GM20431 (cell line): Measurements from ENCODE around the gene TMEM164.

Experiments used
- in situ Hi-C: fragments of 300-500 bp; cut with MseI, MboI; formaldehyde crosslinking; loops from one replicate; pipeline ENCODE4 v1.15.0; 2020; ENCODE audit warnings: low sequenced_read_pairs; ENCODE audit not compliant: unreplicated experiment

TMEM164 gene

GRCh38 chrX:110155759-110156158 is 152.8 kb downstream of the TMEM164 start:
- in situ Hi-C loops = loop anchor here (10.0 kb wide), 1 partner anchor 249 kb away; no protein-coding TSS in a partner anchor

- in situ Hi-C loops = loop anchor here (10.0 kb wide), 1 partner anchor 249 kb away; no protein-coding TSS in a partner anchor
Measured at GRCh38 chrX:110156167-110156754, 153.3 kb downstream of the TMEM164 start.

- in situ Hi-C loops = loop anchor here (10.0 kb wide), 1 partner anchor 247 kb away; no protein-coding TSS in a partner anchor
Measured at GRCh38 chrX:110157444-110157843, 154.5 kb downstream of the TMEM164 start.

DNA sequence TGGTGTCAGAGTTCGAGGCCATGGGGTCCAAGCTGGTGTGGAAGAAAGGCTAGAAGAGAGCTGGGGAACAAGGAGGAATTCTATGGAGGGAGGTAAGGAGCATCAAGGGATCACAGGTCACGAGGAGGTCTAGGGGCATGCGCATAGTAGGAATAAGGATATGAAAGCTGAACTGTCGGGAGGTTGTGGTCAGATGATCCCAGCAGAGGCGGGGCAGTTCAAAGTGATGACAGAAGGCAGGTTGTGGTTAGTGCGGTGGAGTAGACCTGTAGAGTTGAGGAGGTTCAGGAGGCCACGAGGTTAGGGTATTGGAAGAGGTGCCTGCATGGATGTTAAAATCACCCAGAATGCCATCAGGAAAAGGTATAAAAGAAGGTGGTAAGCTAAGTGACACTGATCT is 156.3 kb downstream of the TMEM164 start:
- in situ Hi-C loops = loop anchor here (10.0 kb wide), 1 partner anchor 246 kb away; no protein-coding TSS in a partner anchor

DNA sequence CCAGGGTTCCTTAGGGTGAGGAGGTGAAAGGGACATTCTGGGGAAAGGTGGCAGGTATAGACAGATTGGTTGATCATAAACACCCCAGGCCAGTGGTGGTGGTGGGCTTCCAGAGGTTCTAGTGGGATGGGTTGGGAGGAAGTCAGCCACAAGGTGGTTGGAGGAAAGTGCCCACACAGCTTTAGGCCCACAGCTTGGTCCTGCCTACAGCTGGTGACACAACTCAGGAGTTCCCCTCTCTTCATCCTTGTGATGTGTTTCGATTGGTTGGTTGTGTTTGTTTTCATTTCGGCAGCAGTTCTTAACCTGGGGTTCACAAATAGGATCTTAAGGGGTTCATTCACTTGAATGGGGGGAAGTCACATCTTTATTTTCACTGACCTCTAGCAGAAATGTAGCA is 157.0 kb downstream of the TMEM164 start:
- in situ Hi-C loops = loop anchor here (10.0 kb wide), 1 partner anchor 245 kb away; no protein-coding TSS in a partner anchor

DNA sequence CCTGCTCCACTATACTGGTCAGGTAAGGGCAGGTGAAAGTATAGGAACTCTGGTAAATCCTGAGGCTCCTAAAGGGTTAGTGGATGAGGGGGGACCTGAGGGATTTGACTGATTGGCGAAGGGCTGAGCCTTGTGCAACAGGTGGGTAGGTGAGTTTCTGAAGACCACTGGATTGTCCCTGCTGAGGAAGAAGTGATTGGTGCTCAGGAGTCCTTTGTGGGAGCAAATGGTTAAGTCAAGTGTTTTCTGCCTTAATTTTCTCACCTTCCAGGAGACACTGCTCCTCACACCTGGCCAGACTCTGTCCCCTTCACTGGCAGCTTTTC is 158.4 kb downstream of the TMEM164 start:
- in situ Hi-C loops = no loop called here

GRCh38 chrX:110162131-110162530 is 159.2 kb downstream of the TMEM164 start:
- in situ Hi-C loops = no loop called here

DNA sequence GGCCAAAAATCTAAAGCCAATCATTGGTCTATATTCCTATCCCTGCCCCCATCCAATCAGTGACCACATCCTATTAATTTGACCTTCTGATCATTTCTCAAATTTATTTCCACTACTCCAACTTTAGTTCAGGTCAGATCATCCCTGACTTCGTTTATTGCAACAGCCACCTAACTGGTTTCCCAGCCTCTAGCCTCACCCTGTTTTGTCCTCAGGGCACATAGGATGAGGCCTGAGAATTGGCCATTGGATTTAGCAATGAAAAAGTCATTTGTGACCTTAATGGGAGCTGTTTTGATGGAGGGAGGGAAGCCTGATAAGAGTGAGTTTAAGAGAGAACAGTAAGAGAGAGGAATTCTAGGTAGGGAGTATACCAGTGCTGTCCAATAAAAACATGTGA is 160.0 kb downstream of the TMEM164 start:
- in situ Hi-C loops = no loop called here

GRCh38 chrX:110163488-110163887 is 160.6 kb downstream of the TMEM164 start:
- in situ Hi-C loops = no loop called here

DNA sequence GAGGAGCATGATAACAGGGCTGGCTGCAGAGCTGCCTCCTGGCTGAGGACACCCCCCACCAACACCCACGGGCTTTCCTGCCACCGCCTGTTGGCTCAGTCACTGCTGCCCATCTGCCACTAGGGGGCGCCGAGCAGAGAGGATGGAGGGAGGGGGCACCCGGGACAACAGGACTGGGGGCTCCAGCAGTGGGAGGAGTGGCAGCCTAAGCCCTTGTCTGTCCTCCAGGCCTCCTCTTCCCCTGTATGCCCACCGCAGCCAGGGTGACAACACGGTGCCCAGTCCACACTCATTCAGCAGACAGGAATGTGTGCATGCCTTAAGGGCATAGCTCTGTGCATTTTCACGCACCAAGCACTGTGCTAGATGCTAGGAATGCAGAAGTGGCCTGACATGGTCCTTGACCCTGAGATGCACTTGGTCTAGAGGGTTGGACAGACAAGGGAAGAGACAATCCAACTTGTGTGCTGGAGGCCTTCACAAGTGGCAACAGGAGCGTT is 165.1 kb downstream of the TMEM164 start:
- in situ Hi-C loops = no loop called here

DNA sequence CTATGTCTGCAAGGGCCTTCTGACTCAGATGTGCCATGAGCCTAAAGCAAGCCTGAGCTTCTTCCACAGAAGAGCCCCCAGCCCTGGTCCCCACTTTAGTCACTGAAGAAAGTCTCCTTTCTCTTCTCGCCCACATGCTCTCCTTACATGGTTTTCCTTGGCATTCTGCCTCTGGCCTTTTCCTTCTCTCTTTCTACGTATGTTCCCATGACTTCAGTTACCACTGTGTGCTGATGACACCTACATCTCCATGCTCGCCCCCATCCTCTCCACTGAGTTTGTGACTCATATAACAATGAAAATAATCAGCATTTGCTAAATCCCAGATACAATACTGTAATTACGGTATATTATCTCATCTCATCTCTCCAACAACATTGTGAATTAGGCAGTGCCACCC is 165.7 kb downstream of the TMEM164 start:
- in situ Hi-C loops = no loop called here

- in situ Hi-C loops = no loop called here
Measured at GRCh38 chrX:110170029-110170428, 167.1 kb downstream of the TMEM164 start.

- in situ Hi-C loops = no loop called here
Measured at GRCh38 chrX:110171442-110171841, 168.5 kb downstream of the TMEM164 start.

GRCh38 chrX:110172215-110172614 is 169.3 kb downstream of the TMEM164 start:
- in situ Hi-C loops = no loop called here

DNA sequence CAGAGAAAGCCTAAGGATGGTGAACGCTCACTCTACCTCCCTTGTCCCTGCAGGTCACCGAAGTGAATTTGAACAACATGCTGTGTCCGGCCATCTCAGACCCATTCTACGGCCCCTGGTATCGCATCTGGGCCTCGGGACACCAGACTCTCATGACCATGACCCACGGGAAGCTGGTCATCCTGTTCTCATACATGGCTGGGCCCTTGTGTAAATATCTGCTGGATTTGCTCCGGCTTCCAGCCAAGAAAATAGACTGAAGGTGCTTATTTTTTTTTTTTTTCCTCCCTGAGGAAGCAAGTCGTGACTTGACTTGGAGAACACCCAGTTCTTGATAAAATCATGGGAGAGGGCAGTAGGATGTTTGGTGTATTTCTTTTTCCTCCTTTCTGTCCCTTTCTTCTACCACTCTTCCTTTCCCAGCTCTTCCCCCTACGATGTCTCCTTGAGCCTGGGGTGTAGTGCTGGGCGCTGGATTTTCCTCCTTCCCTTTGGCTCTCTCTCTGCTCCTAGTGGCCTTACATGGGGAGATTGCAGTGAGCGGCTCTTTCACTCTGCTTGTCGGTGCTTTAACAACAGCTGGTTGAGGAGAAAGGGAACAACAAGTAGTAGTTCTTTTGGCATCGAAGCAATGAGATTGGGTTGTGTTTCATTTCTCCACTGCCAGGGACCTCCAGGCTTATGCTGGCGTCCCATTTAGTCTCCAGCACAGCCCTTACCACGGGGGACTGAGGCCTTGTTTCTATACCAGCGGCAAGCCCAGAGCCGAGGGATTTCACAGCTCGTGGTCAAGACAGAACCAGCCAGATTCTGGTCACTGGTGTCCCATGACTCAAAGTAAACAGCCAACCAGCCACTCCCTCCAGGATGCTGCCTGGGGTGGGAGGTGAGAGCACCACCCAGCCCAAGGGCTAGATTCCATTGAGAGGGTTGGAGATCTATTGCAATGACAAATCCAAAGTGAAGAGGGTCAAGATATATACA is 170.6 kb downstream of the TMEM164 start:
- in situ Hi-C loops = no loop called here

- in situ Hi-C loops = no loop called here
Measured at GRCh38 chrX:110175146-110175545, 172.2 kb downstream of the TMEM164 start.

- in situ Hi-C loops = no loop called here
Measured at GRCh38 chrX:110175696-110176095, 172.8 kb downstream of the TMEM164 start.

DNA sequence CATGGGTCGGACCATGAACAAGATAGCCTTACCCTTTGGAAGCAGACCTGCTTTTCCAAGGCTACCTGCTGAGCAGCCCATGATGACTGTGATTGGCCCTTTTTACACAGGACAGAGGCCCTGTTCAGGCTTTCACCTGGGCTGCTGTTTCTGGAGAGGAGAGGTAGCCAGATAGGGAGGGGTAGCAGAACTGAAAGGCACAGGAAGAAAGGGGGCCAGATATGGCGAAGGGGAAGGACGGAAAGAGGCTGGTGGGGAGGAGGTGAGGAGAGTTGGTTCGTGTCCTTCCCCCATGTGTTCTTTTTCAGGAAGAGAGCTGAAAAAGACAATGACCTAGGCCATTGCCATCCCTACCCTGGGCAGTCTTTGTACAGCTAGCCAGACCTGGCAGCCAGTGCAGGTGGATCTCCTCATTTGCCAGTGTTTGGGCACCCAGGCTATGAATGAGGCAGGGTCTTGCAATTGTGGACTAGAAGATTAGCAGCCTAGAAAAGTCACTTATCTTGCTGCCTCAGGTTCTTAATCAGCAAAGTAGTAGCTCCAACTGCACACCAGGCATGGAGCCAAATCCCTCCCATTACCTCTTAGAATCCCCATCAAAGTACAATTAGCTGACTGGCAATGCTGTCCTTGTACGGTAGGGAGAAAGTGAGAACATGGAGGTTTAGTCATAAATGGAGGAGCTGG is 175.4 kb downstream of the TMEM164 start:
- in situ Hi-C loops = no loop called here

DNA sequence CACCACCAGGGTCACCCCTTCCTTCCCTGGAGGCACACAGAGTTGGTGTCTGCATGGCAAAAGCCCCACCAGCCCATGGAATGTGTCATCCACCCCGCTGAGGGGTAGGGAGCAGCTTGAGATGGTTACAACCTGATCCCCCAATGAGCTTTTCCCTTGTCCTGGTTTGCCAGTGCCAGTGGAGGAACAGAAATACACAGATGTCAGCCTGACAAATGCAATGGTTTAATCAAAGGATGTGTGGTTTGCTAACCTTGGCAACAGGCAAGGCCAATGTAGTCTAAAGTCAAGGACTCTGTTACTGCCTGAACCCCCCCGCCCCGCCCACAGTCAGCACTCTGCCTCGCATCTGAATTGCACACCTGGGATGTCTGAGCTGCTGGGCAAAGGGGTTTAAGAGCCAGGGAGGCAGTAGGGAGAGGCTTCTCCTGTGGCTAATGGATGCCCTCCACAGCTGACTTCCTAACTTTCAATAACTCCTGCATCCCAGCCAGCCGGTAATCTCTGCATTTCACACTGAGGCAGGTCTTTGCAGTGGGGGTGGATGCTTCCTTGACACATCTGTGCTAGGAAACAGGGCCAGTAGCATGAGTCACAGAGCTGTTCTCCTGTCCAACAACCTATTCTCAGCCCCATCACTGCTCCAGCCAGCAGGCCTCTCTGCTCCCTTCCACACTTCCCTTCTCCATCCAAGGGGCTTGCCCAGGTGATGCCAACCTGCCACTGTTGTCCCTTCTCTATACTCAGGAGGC is 177.4 kb downstream of the TMEM164 start:
- in situ Hi-C loops = no loop called here

GRCh38 chrX:110180928-110181310 is 178.0 kb downstream of the TMEM164 start:
- in situ Hi-C loops = no loop called here
